ENCODE results near the gene SNURF.
A peak's percentile ranks its signal among the peaks of the same experiment; 100 is the strongest.
"Not testable (repeated sequence)": the region's sequence is repeated elsewhere in the genome, so short reads cannot be mapped to it uniquely, and the experiment has no call there.

Gene SNURF, protein sequence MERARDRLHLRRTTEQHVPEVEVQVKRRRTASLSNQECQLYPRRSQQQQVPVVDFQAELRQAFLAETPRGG

DNA sequence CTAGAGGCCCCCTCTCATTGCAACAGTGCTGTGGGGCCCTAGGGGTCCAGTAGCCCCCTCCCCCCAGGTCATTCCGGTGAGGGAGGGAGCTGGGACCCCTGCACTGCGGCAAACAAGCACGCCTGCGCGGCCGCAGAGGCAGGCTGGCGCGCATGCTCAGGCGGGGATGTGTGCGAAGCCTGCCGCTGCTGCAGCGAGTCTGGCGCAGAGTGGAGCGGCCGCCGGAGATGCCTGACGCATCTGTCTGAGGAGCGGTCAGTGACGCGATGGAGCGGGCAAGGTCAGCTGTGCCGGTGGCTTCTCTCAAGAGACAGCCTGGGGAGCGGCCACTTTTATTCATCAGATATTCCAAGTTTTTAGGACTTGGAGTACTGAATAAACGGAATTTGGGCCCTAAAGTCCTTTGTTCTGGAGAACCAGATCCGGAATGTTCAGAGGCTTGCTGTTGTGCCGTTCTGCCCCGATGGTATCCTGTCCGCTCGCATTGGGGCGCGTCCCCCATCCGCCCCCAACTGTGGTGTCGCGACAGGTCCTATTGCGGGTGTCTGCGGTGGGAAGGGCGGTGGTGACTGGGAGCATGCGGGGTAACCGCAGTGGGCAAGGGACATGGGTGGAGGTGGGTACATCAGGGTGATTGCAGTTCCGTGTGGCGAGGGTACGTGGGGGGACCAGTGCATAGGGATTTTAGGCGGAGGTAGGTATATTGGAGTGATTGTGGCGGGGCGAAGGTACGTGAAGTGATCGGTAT is at the start of gene SNURF, which contains the start of gene SNRPN:
Gene SNURF, plus strand, starts transcription at position 205 of the 748 bp plus-strand sequence. Its CDS starts 62 bp downstream, at position 267.
Gene SNRPN, plus strand, starts transcription at position 205 of the 748 bp plus-strand sequence. CDS start 19,467 bp downstream, outside the sequence.
- DNase-seq: peak; percentile 62 to 76 (median 71)

- no peak for DNase-seq
Observed at GRCh38 chr15:24916305-24917009, 38.3 kb upstream of the SNURF start.

GRCh38 chr15:24917431-24917830 is 37.4 kb upstream of the SNURF start:
- DNase-seq: no peak

DNA sequence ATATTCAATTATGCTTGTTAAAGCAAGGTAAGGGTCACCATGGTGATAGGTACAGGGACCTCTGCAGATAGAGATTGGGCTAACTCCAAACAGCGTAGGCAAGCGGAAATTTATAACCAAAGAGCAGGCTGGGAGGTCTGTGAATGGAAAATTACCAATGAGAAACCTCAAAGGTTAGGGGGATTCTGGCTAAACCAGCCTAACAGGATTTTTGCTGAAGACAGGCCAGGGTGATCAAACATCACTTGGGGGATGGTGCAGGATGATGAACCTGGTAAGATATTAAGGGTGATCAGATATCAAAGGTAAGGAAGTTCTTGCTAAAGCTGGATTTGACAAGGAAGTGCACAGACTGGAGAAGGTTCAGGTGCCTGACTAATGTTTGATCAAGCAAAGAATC is 35.3 kb upstream of the SNURF start:
- DNase-seq: no peak

DNA sequence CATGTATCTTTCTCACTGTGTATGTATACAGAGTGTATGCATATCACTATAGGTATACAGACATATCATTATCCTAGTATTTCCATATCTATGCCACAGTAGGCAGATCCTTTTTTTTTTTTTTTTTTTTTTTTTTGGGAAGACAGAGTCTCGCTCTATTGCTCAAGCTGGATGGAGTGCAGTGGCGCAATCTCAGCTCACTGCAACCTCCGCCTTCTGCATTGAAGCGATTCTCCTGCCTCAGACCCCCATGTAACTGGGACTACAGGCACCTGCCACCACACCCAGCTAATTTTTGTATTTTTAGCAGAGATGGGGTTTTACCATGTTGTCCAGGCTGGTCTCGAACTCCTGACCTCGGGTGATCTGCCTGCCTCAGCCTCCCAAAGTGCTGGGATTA is 32.0 kb upstream of the SNURF start:
- not testable (repeated sequence) for DNase-seq

DNA sequence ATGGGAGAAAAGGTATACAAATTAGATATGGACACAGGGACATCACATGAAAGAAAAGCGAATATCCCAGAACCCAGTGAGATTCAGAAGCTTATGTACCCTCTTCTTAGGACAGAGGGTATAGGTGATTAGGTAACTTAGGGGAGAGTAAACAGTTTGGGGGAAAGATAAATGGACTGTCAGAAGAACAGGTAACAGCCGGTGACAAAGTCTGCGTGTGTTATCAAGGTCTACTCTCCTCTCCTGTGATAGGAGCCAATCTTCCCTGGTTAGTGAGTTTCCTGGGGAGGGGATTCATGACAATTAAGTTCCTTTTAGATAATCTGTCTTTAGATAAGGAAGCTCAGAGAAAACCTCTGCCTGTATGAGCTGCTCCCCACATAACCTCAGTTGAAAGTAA is 30.6 kb upstream of the SNURF start:
- DNase-seq: no peak

- DNase-seq: no peak
Observed at GRCh38 chr15:24924621-24925020, 30.2 kb upstream of the SNURF start.

- not testable (repeated sequence) for DNase-seq
Observed at GRCh38 chr15:24931874-24932732, 22.7 kb upstream of the SNURF start.

DNA sequence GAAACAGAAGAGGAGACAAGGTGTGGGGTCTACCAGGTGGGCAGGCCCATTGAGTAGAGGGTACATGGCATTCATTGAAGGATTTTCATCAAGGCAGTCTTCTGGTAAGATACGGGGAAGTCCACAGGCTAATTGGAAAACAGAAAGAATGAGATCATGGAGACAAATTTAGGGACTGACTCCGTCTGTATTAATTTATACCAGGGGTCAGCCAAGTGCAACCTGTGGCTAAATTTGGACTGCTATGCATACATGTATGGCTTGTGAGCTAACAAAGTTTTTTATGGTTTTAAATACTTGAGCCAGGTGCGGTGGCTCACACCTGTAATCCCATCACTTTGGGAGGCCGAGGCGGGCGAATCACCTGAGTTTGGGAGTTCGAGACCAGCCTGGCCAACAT is 21.1 kb upstream of the SNURF start:
- DNase-seq: no peak

- DNase-seq: not testable (repeated sequence)
Observed at GRCh38 chr15:24938224-24938623, 16.6 kb upstream of the SNURF start.

- no peak for DNase-seq
Observed at GRCh38 chr15:24940236-24940635, 14.6 kb upstream of the SNURF start.

- no peak for DNase-seq
Observed at GRCh38 chr15:24943361-24943760, 11.4 kb upstream of the SNURF start.

GRCh38 chr15:24944954-24945353 is 9.8 kb upstream of the SNURF start:
- no peak for DNase-seq

DNA sequence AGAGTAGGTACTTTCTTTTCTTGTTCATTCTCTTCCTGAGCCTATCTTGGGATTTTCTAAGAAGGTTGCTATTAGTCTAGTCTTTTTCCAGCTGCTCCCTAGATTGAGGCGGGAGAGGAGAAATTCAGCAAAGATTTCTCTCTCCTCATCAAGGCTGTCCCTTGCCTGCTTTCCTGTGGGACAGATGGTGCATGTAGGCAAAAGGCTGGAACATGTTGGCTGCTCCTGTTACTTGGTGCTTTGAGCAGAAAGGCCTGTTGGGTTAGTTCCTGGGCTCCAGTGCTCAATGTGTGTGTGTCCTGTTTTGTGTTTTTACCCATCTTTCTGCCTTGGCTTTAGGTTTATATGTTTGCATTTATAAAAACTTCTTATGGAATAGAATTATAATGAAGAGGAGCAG is 9.1 kb upstream of the SNURF start:
- no peak for DNase-seq

GRCh38 chr15:24948495-24948894 is 6.3 kb upstream of the SNURF start:
- no peak for DNase-seq

DNA sequence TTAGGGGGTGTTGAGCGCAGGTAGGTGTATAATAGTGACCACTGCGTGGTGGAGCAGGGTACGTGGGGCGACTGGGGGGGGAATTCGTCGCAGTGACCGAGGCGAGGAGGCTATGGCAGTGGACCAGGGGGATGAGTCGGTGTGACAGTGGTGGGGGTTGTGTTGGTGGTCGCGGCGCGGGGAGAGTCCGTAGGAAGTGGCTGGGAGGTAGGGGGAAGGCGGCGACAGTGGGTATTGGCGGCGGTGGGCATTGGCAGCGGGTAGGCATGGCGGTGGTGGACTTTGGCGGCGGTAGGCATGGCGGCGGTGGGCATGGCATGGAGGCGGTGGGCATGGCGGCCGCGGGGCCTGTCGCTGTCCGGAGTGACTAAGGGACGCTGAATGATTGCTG is 739 bp downstream of the SNURF start:
- peak in 2 of 3 donors; percentile 1 for DNase-seq

DNA sequence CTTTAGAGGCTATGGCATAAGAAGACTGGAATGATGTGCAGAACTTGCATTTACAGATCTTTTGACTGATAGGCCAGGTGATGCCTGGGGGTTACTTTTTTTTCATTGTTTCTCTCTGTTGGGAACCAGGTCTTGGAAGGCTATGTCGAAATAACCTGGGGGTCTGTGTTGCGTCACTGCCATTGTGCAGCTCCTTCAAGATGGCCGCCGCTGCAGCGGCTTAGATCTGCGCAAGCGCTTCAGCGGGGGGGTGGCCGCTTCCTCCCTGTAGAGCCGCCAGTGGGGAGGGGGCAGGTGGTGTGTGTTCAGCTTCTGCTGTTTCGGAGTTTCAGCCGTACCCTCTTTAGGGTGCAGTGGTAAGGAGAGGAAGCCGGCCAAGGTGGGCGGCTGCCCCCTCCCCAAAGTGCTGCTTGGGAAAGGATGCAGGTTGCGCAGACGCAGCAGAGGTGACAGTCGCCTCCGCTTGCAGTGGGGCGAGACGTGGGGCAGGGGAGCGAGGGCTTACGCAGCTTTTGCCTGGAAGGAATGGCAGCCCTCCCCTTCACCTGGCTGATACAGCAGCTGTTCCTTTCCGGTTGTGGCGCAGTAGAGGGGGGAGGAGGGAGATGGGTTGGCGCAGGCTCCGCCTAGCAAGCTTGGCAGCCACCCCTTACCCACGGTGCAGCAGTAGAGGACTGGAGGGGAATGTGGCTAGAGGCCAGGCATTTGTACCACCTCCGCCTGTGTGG is 1.5 kb downstream of the SNURF start:
- peak; percentile 44 to 72 (median 62) for DNase-seq

- DNase-seq: no peak
Observed at GRCh38 chr15:24957691-24958090, 2.9 kb downstream of the SNURF start.

GRCh38 chr15:24961967-24962366 is 7.2 kb downstream of the SNURF start:
- no peak for DNase-seq

GRCh38 chr15:24962880-24963279 is 8.1 kb downstream of the SNURF start:
- DNase-seq: no peak

DNA sequence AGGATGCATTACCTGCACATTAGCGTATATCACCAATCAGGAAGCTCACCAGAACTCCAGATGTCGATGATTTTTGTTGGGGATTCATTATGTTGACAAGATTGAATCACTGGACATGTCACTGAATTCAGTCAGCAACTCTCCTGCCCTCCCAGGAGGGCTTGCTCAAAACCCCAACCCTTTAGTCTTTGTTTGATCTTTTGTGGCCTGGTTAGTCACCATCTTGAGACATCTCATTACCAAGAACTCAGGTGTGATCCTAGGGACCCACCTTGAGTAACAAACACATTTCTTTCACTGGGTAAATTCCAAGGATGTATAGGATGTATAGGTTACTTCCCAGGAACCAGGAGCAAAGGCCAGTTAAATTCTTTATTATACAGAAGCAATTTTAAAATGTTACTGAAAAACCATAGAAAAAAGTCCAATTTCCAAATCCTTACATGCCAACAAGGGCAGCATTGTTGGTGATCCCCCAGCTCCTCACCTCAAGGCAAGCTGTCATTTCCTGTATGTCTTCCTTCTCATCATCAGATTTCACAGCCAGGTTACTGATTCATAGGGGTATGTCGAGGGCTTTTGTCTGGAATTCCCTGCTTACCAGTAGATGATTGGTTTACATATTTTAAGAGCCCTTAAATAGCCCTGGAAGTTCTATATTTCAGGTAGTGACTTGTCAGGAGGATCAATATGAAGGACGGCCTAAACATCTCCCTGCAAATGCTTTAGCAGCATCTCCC is 11.7 kb downstream of the SNURF start:
- no peak for DNase-seq

- DNase-seq: no peak
Observed at GRCh38 chr15:24971052-24971451, 16.3 kb downstream of the SNURF start.

Measured in suppressor macrophage treated with lipopolysaccharide for 1 hour (primary cell).